GM19099 (cell line): ENCODE results near the gene MYO7A.

Experiments used
- POLR2A ChIP-seq: IDR thresholded peaks from 3 replicates; pipeline ENCODE4 v1.6.1; 2011; ENCODE audit warnings: low read depth; ENCODE audit not compliant: insufficient read length; ENCODE audit errors: extremely low read depth

The MYO7A gene

DNA sequence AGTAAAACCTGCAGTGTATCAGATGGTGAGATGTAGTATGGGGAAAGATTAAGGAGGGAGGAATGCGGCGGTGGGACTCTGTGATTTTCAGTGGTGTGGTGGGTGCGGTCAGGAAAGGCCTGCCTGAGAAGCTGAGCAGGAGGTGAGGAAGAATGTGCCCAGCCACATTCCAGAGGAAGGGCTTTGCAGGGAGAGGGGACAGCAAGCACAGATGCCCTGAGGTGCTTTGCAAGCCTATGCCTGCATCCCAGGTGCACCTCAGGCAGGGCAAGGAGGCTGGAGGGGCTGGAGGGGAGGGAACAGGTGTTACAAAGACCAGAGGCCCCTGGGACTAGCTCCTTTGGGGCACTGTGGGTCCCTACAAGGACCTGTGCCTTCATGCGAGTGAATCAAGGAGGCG lies 42.1 kb downstream of the MYO7A start:
- TF ChIP-seq POLR2A = no peak

DNA sequence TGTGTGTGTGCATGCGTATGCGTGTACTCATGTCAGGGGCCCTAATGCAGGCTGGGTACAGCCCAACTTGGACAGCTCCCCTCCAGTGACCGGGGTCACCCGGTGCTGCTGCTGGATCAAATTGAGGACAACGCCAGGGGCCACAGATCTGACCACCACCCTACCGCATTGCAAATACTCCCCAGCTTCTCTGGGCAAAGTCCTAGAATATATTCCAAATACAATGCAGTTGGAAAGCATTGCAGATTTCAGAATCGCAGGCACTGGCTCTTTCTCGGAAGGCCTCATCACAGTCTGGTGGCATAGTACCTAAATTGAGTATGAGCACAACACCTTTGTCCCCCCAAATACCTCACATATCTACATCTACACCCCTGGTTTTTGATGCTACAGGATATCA lies 43.2 kb downstream of the MYO7A start:
- TF ChIP-seq POLR2A = no peak

DNA sequence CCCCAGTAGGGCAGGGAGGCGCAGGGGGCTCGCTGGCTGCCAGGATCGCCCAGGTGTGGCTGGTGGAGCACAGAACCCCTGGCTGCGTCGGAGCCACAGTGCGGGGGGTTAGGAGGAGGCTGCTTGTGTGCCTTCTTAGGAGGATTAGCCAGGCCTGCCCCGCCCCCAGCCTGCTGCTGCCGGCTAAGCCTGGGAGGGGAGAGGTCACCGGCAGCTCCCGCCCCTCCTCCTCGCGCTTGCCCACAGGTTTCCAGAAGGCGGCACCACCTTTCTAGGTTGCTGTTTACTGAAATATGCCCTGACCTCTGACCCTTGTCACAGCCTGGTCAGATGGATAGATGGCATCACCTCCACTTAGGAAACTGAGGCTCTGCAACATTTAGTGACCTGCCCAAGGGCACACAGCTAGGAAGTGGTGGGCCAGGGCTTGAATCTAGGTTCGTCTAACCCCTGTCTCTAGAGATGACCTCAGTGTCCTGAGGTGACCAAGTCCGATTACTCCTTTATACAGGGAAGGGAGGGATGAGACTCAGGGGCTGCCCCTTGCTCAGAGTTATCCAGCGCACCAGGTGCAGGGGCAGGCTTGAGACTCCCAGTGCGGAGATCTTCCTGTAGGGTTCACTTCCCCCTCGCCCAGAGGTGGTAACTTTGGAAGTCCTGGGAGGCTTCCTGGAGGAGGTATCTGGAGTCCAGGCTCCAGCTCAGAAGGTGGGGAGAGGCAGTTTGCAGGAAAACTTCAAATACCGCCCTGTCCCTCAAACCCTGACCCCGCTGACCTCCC lies 44.0 kb downstream of the MYO7A start:
- TF ChIP-seq POLR2A = no peak

DNA sequence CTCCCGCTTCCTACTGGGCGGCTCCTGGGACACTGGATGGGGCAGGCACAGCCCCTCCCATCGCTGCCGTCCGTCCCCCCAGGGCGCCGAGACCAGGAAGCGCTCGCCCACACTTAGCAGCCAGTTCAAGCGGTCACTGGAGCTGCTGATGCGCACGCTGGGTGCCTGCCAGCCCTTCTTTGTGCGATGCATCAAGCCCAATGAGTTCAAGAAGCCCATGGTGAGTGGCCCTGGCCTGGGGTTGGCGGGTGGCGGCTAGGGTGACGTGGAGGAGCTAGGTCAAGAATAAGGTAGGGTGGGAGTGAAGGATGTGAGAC lies 44.6 kb downstream of the MYO7A start:
- TF ChIP-seq POLR2A = no peak

DNA sequence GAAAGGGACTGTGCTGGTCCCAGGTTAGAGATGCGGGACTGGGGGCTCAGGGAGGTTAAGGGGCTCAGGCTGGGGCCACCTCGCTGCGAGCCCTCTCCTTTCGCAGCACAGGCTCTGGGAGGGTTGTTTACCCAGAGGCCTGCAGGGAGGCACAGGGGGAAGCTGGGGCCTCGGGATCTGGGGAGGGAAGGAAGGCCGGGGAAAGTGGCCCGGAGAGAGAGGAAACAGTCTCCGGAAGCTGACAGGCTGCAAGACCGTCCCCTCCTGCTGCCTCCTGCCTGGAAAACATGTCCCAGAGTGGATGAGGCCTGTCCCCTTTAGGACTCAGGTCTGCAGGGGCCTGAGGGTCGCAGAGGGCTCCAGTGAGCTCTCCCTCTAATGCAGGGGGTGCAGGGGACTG lies 45.4 kb downstream of the MYO7A start:
- no peak for TF ChIP-seq POLR2A

DNA sequence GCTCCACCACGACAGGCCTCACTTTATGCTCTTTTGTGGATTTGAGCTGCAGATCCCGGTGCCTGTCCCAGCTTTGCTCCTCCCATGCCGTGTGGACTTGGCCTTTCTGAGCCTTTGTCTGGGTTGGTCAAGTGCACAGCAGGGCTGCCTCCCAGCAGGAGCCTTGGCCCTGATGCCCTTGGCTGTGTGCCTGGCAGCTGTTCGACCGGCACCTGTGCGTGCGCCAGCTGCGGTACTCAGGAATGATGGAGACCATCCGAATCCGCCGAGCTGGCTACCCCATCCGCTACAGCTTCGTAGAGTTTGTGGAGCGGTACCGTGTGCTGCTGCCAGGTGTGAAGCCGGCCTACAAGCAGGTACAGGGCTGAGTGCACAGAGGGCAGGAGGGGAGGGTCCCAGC lies 46.5 kb downstream of the MYO7A start:
- no peak for TF ChIP-seq POLR2A

DNA sequence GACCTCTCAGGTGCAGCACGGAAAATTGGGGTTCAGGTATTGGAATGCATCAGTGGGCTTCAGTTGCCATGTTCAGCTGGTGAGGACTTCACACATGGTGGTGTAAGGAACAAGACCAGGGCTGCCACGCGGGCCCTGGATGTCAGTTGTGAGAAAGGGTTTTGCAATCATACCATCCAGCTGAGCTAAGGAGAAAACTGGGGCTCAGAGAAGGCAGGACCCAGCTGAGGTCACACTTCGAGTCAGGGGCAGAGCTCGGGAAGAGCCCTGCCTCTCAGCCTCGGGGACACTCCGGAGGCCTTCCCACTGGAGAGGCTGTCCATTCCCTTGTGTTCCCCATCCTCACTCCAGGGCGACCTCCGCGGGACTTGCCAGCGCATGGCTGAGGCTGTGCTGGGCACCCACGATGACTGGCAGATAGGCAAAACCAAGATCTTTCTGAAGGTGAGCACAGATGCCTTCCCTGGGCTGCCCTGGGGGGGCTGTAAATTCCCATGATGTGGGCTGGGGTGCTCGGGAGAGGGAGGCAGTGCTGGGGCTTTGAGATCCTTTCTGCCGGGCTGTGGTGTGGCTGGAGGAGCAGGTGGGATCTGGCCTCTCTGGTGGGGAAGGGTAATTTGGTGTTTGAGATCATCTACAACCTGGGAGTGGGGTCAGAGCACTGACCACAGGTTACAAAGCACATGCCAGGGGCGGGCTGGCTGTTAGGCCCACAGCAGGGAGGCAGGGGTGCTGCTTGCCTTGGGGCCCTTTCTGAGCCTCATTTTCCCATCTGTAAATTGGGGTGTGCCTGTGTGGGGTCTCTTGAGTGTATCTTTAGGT lies 47.2 kb downstream of the MYO7A start:
- TF ChIP-seq POLR2A = no peak

DNA sequence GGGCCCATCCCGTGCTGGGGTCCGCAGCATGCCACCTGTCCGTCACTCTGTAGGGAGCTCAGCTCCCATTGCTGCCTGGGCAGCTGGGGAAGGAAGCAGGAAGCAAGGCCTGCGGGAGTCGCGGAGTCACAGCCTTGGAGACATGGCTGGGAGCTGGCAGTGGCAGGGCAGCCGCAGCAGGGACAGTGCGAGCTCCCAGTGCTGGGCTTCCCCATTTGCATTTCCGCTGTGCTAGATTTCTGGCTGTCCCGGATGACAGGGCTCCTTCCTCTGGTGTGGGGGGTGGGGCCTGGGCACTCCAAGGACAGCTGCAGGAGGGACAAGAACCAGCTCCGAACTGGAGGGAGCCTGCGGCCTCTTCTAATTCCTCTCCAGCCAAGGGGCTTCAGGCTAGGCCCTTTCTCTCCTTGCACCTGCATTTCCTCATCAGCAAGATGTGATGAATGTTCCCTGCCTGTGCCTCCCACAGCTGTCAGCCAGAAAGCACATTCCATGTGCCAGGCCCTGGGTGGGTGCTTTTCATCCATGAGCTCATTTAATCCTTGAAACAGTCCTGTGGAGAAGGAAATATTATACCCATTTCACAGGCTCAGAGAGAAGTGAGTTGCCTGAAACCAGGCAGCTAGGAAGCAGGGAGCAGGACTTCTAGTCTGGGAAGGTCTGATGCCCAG lies 48.0 kb downstream of the MYO7A start:
- TF ChIP-seq POLR2A = no peak

DNA sequence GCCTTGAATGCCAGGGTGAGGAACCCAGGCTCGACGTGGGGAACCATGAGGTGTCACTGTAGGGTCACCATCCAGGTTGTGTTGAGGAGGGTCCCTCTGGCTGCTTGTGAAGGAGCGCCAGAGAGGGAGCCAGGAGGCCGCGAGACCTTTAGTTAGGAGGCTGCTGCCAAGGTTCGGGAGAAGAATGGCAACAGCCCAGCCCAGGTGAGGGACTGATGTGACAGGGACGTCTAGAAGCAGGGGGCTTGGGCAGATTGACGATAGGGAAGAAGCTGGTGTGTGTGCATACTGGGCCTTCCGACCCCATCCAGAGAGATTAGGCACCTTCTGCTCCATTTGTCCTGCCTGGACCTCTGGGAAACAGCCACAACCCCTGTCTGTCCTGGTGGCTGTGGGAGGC lies 49.0 kb downstream of the MYO7A start:
- TF ChIP-seq POLR2A = no peak

DNA sequence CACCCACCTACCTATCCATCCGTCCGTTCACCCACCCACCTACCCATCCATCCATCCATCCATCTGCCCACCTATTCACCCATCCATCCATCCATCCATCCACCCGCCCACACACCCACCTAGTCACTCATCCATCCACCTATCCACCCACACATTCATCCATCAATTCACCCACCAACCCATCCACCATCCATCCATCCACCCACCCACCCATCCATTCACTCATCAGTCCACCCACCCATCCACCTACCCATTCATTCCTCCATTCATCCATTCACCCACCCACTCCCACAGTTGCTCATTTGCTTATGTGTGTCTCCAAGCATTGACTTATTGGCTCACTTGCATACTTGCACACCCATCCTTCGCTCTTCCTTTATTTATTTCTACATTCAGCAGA lies 50.1 kb downstream of the MYO7A start:
- TF ChIP-seq POLR2A = no peak

DNA sequence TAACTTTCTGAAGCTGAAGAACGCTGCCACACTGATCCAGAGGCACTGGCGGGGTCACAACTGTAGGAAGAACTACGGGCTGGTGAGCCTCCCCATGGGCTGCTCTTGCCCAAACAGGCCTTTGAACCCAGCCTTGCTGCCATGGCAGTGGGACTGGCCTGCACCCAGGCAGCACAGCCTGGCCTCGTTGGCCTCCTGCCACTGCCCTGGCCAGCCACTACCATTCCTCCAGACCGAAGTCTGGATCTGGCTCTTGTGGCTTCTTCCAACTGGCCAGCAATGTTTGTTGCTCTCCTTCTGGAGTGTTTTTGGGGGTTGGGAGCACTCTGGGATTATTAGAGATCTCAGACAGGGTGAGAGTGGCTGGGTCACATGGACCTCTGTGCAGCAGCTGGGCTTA lies 51.0 kb downstream of the MYO7A start:
- TF ChIP-seq POLR2A = no peak

DNA sequence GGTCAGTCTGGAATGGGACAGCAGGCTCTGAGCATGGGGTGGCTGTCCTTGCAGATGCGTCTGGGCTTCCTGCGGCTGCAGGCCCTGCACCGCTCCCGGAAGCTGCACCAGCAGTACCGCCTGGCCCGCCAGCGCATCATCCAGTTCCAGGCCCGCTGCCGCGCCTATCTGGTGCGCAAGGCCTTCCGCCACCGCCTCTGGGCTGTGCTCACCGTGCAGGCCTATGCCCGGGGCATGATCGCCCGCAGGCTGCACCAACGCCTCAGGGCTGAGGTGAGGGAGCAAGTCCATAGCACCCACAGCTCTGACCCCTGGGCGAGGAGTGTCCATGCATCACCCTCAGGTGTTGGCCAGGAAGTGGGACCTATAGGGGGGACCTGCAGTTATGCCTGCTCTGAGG lies 51.6 kb downstream of the MYO7A start:
- no peak for TF ChIP-seq POLR2A

DNA sequence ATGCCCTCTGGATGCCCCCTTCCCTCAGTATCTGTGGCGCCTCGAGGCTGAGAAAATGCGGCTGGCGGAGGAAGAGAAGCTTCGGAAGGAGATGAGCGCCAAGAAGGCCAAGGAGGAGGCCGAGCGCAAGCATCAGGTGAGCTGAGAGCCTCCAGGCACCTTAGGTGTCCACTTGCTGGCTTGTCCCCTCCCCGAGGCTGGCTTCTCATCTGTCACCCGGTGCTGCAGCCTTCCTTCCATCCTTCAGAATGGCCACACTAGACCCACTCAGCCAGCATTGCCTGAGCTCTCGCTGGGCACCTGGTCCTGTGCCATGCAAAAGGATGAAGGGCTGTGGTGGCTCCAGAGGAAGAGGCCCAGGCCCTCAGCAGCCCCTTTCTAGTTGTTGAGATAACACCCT lies 52.3 kb downstream of the MYO7A start:
- no peak for TF ChIP-seq POLR2A

DNA sequence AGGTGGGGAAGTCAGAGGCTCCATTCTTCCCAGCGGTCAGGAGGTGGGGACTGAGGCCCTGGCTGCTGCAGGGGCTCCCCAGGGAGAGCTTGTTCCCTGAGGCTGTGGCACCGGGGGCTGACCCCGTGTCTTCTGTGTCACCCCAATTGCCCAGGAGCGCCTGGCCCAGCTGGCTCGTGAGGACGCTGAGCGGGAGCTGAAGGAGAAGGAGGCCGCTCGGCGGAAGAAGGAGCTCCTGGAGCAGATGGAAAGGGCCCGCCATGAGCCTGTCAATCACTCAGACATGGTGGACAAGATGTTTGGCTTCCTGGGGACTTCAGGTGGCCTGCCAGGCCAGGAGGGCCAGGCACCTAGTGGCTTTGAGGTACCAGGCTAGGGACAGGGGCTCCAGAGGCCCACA lies 53.2 kb downstream of the MYO7A start:
- no peak for TF ChIP-seq POLR2A

DNA sequence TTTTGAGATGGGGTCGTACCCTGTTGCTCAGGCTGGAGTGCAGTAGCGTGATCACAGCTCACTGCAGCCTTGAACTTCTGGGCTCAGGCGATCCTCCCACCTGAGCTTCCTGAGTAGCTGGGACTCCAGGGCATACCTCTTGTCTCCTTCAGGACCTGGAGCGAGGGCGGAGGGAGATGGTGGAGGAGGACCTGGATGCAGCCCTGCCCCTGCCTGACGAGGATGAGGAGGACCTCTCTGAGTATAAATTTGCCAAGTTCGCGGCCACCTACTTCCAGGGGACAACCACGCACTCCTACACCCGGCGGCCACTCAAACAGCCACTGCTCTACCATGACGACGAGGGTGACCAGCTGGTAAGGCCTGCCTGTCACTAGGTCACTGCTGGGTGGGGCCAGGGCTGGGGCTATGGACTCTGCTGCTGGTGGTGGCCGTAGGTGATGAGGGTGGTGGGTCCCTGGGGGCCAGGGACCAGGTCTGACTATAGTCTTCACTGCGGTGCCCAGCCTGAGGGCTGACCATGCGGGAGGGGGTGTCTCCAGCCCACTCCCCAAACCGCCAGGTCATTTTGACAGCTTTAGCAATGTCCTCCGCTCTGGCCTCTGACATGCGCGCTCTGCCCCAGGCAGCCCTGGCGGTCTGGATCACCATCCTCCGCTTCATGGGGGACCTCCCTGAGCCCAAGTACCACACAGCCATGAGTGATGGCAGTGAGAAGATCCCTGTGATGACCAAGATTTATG lies 53.9 kb downstream of the MYO7A start:
- no peak for TF ChIP-seq POLR2A
